NCI-H2107 treated with DMSO at 0.1 percent for 48 hours (cell line): ENCODE results near the gene PDE4B.
"Not testable (repeated sequence)": the region's sequence is repeated elsewhere in the genome, so short reads cannot be mapped to it uniquely, and the experiment has no call there.

ENCODE experiments used
- DNase-seq: peaks from one replicate; lab custom pipeline; 2025; ENCODE audit not compliant: unreplicated experiment; lab: John Stamatoyannopoulos, UW

PDE4B gene

GRCh38 chr1:65813956-65814355 is 21.3 kb downstream of the PDE4B start:
- DNase-seq = no peak

DNA sequence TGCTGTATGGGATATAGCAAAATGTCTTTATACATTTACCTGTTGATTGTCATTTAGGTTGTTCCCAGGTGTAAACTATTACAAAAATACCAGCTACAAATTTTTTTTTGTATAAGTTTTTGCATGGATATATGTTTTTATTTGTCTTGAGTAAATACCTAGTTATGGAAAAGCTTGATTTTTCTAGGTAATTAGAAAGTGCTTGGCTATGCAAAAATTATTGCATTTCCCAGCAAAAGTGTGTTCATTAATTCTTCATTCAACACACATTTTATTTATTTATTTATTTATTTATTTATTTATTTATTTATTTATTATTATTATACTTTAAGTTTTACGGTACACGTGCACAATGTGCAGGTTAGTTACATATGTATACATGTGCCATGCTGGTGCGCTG is 22.1 kb downstream of the PDE4B start:
- no peak for DNase-seq

GRCh38 chr1:65817891-65818290 is 25.2 kb downstream of the PDE4B start:
- no peak for DNase-seq

GRCh38 chr1:65818966-65819365 is 26.3 kb downstream of the PDE4B start:
- no peak for DNase-seq

- DNase-seq = no peak
Observed at GRCh38 chr1:65820983-65821382, 28.3 kb downstream of the PDE4B start.

- DNase-seq = no peak
Observed at GRCh38 chr1:65821386-65821785, 28.7 kb downstream of the PDE4B start.

- no peak for DNase-seq
Observed at GRCh38 chr1:65824103-65824502, 31.4 kb downstream of the PDE4B start.

DNA sequence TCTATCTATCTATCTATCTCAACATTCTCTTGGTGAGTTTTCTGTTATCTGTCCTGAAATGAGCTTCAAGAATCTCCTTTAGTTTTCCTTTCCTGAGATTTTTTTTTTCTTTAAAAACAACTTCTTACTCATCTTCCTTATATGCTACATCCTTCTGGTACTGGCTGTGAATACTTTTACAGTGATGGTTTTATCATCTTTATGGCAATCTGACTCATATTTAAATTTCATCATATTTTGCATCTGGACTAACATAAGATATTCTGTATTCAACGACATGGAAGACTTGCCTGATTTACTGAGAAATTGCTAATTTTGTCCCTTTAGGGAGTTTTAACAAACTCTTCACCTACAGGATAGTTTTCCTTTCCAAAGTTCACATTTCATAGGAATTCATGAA is 33.0 kb downstream of the PDE4B start:
- DNase-seq = no peak

GRCh38 chr1:65826782-65827181 is 34.1 kb downstream of the PDE4B start:
- DNase-seq = no peak

DNA sequence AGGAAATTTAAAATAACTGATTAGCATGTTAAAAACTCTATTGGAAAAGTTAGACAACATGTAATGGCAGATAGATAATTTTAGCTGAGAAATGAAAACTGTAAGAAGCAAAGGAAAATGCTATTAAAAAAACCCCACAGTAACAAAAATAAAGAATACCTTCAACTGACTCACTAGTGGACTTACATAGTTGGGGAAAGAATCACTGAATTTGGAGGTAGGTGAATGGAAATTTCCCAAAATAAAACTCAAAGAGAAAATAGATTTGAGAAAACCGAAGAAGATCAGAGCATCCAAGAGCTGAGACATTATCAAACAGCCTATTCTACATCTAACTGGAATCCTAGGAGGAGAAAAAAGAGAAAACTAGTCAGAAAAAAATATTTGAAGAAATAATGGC is 34.7 kb downstream of the PDE4B start:
- DNase-seq = no peak

DNA sequence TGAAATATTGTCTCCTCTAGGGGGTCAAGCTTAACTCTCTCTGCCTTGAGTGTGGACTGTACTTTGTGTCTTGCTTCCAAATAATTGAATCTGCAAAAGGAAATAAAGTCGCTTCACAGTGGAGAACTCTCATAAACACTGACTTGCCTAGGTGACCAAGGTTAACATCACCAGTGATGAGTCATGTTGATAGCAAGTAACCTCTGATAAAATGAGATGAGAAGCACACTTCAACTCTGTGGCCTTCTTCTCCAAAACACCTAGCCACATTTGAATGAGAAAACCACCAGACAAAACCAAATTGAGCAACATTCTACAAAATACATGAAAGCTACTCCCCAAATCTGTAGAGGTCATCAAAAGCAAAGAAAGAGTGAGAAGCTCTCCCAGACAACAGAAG is 37.6 kb downstream of the PDE4B start:
- no peak for DNase-seq

- no peak for DNase-seq
Observed at GRCh38 chr1:65832296-65832695, 39.6 kb downstream of the PDE4B start.

DNA sequence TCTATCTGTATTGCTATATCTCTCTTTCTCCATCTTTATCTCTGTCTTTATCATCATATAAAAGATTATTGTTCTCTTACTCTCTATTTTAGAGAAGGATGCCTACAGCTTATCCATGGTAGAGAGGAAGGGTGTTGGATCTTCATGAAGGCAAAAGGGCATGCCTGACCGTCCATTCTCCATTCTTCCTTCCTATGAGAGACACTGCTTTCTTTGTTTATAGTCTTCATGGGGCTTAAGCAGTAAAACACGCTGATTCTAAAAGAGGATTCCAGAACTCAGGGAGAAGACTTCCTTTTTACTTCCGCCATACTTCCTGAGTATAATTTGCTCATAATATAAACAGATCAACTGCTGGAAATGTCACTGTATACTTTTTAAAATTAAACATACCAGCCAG is 44.0 kb downstream of the PDE4B start:
- DNase-seq = no peak

DNA sequence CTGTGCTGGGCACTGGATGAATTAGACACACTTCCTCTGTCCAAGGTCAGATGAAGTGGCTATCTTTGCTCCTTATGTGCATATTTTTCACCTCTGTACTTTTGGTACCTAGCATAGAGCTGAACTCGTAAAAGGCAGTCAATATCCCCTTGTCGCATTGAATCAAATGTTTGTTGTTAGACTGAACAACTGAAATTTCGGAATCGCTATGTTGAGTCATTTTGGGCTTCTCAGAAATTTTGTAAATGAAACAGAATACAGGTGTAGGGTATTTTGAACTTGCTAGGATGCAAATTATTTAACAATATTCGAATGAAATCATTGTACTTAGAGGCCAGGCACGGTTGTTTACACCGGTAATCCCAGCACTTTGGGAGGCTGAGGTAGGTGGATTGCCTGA is 48.0 kb downstream of the PDE4B start:
- no peak for DNase-seq

DNA sequence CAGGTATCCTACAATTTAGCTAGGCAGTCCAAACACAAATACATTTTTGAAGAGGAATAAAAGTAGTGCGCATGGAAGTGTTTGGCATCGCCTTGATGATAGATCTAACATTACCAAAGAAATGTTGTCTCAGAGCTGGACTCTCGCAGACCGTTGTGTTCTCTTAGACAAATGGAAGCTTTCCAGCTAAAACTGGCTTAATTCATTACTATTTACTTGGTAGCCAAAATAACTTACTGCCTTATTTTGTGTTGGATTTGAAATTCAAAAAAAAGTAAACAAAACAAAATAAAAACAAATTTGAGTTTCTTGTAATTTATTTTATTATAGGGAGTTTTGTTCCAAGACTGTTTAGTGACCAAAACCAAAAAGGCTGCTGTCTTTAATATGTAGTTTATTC is 51.6 kb downstream of the PDE4B start:
- no peak for DNase-seq

- no peak for DNase-seq
Observed at GRCh38 chr1:65844821-65845534, 52.3 kb downstream of the PDE4B start.

DNA sequence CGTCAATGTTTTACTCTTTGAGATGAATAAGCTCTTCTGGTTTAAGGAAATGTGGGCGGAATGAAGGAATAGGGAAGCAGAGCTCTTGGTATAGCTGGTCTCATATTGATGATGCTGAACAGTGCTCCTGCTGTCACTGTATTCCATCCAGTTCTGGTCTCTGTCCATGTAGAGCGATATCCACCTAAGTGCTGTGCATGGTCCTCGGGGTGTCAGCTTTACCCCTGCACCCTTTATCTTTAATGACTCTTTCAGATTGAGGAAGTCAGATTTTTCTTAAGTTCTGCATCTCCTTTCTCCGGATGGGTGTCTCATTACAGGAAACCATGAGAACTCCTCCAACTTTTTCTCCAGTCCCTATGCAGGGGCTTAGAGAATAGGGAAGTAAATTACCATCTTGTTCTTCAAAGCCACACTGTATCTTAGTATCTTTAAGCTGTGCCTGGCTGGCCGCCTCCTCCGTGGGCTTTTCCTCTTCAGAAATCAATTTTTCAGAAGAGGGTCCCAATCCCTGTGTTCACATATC is 52.9 kb downstream of the PDE4B start:
- no peak for DNase-seq

DNA sequence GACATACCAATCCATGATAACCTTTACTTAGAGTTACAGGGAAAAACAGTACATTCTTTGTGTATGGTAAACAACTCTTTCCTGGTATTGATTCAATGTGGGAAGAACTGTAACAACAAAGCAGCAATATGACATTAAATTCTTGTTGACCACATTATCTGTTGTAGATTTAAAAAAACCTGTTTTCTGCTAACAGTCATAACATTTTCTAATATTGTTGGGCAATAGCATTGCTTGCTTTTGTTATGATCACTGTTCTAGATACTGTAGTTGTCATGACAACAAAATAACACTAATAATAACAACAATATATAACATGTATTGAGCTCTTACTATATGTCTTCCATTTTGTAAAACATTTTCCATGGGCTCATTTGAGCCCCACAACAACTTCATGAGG is 54.2 kb downstream of the PDE4B start:
- DNase-seq = no peak

DNA sequence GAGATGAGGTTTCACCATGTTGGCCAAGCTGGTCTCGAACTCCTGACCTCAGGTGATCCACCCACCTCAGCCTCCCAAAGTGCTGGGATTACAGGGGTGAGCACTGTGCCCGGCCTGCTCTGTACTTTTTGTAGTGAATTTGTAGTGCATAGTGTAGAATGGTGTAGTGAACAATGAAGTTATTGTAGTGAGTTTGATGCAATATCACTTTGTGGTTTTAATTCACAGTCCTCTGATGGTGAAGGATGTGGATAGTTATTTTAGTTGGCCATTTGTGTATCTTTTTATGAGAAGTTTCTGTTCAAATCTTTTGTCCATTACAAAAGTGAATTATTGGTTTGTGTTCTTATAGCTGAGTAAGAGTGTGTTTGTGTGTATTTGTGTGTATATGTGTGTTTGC is 57.6 kb downstream of the PDE4B start:
- no peak for DNase-seq

GRCh38 chr1:65856591-65856990 is 63.9 kb downstream of the PDE4B start:
- not testable (repeated sequence) for DNase-seq

DNA sequence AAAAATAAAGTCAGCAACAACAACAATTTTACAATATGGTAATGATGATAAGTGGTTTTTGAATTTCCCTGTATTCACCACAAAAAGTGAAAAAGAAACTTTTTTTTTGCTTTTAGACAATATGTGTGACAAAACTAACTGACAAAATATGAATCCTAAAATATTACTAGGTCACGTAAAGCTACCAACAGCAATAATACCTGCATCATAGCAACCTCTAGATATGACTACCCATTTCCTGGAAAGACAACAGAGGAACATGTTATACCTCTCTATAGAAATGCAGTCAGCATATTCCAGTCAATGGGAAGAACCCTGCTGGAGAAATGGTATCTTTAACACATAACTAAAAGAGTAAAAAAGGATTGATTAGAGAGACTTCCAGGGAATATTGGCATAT is 73.7 kb downstream of the PDE4B start:
- DNase-seq = no peak

- no peak for DNase-seq
Observed at GRCh38 chr1:65872301-65872700, 79.6 kb downstream of the PDE4B start.

DNA sequence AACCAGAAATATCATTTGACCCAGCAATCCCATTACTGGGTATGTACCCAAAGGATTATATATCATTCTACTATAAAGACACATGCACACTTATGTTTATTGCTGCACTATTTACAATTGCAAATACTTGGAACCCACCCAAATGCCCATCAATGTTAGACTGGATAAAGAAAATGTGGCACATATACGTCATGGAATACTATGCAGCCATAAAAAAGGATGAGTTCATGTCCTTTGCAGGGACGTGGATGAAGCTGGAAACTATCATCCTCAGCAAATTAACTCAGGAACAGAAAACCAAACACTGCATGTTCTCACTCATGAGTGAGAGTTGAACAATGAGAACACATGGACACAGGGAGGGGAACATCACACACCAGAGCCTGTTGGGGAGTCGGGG is 85.6 kb downstream of the PDE4B start:
- DNase-seq = not testable (repeated sequence)
